ENCODE results near the gene SNX4. TPM values are rescaled to one million over a fixed set of nuclear protein-coding genes. Genes with fewer than 3 reads are reported as not detected.

Gene SNX4
- total RNA-seq, 1 donor from 2014 or later = 37.8 TPM

- H3K36me3 ChIP-seq (ENCODE audit: control insufficient read depth, insufficient read depth, low read length) = no peaks in the 10 kb centered on the region
- TF ChIP-seq CTCF (IDR thresholded peaks at IDR 0.05; ENCODE audit: insufficient read depth, low read length, poor library complexity, severe bottlenecking) = no peak
- no peak for DNase-seq (ENCODE audit: low read depth)
- H3K27me3 ChIP-seq (ENCODE audit: control insufficient read depth, insufficient read depth, low read length) = no peaks in the 10 kb centered on the region
- H3K4me3 ChIP-seq (ENCODE audit: low read depth, low read length) = no peak overlapping the region
Measured at GRCh38 chr3:125401402-125401801, 118.6 kb downstream of the SNX4 start.

GRCh38 chr3:125398952-125399351 is 121.0 kb downstream of the SNX4 start:
- TF ChIP-seq CTCF (IDR thresholded peaks at IDR 0.05; ENCODE audit: insufficient read depth, low read length, poor library complexity, severe bottlenecking) = no peak
- DNase-seq (ENCODE audit: low read depth) = no peak
- Histone ChIP-seq H3K4me3 (ENCODE audit: low read depth, low read length) (no peak overlapping the region), H3K36me3 (ENCODE audit: control insufficient read depth, insufficient read depth, low read length) (no peaks in the 10 kb centered on the region), H3K27me3 (ENCODE audit: control insufficient read depth, insufficient read depth, low read length) (no peaks in the 10 kb centered on the region)

Other genes with a start within 250 kb of the SNX4 start
- gene ZNF148, start 144.9 kb downstream of the SNX4 start, total RNA-seq = 21.4 and 22.8 TPM in 2 replicates
- 11.5 and 15.9 TPM in 2 replicates for gene OSBPL11, start 75.3 kb upstream of the SNX4 start, total RNA-seq

Measured in kidney epithelial cell (primary cell).